SK-N-MC (cell line): ENCODE data around the gene KLHL35.

Experiments
- DNase-seq: peaks from one replicate; pipeline ENCODE4 v3.0.0-alpha.2; 2011; ENCODE audit warnings: low read depth, low spot score
- H3K27ac ChIP-seq: fragments of 200-600 bp; sonication (generic); 2 replicates; pipeline ENCODE4 v1.5.1; 2016; ENCODE audit warnings: mixed run types
- H3K36me3 ChIP-seq: fragments of 200-600 bp; sonication (generic); 2 replicates; pipeline ENCODE4 v1.6.1; 2017; ENCODE audit warnings: antibody characterized with exemption, low read length, mixed read lengths; ENCODE audit not compliant: insufficient read depth
- H3K4me3 ChIP-seq: fragments of 200-600 bp; sonication (generic); 2 replicates; pipeline ENCODE4 v1.5.1; 2016
- H3K9ac ChIP-seq: fragments of 200-600 bp; sonication (generic); 2 replicates; pipeline ENCODE4 v1.8.0; 2017; ENCODE audit warnings: mixed run types, mixed read lengths; ENCODE audit not compliant: insufficient read length
- H3K9me3 ChIP-seq: fragments of 200-600 bp; sonication (generic); 2 replicates; pipeline ENCODE4 v1.6.1; 2017; ENCODE audit warnings: low read depth, mild to moderate bottlenecking, antibody characterized with exemption, low read length, moderate library complexity, mixed read lengths
- EZH2 ChIP-seq: fragments of 200-600 bp; sonication (generic); IDR thresholded peaks from one replicate; pipeline ENCODE4 v1.6.1; 2017; ENCODE audit warnings: antibody characterized with exemption
- FOXP2 ChIP-seq: optimal IDR thresholded peaks from 2 replicates; pipeline ENCODE3; 2011; ENCODE audit warnings: mild to moderate bottlenecking, moderate library complexity; ENCODE audit not compliant: insufficient read depth; ENCODE audit errors: extremely low read length, control extremely low read depth
- POLR2AphosphoS5 ChIP-seq: IDR thresholded peaks from 2 replicates; pipeline ENCODE4 v1.6.1; 2012; ENCODE audit warnings: mild to moderate bottlenecking, low read depth, low read length, borderline replicate concordance

KLHL35 gene

GRCh38 chr11:75430714-75431532 lies 2.1 kb downstream of the KLHL35 start:
- peak overlapping the region; percentile 53 for H3K9ac ChIP-seq
- H3K9me3 ChIP-seq: no peaks in the 10 kb centered on the region
- no peak overlapping the region for H3K27ac ChIP-seq
- DNase-seq: no peak
- no peak for TF ChIP-seq FOXP2
- TF ChIP-seq EZH2: no peak
- TF ChIP-seq POLR2AphosphoS5: no peak
- peak overlapping the region; percentile 79 for H3K4me3 ChIP-seq
- no peaks in the 10 kb centered on the region for H3K36me3 ChIP-seq

GRCh38 chr11:75429902-75430713 lies 2.9 kb downstream of the KLHL35 start:
- Histone ChIP-seq H3K36me3 (no peaks in the 10 kb centered on the region), H3K4me3 (peak overlapping the region; percentile 79), H3K9me3 (no peaks in the 10 kb centered on the region), H3K9ac (peak overlapping the region; percentile 53), H3K27ac (no peak overlapping the region)
- DNase-seq: no peak
- TF ChIP-seq EZH2 (no peak), FOXP2 (no peak), POLR2AphosphoS5 (no peak)

- peak overlapping the region; percentile 73 for H3K4me3 ChIP-seq
- DNase-seq: no peak
- H3K9ac ChIP-seq: no peak overlapping the region
- no peak for TF ChIP-seq POLR2AphosphoS5
- TF ChIP-seq FOXP2: no peak
- no peak for TF ChIP-seq EZH2
- no peaks in the 10 kb centered on the region for H3K36me3 ChIP-seq
- no peak overlapping the region for H3K27ac ChIP-seq
- no peaks in the 10 kb centered on the region for H3K9me3 ChIP-seq
Measured at GRCh38 chr11:75429641-75429901, 3.4 kb downstream of the KLHL35 start.

GRCh38 chr11:75428989-75429640 lies 3.9 kb downstream of the KLHL35 start:
- Histone ChIP-seq H3K36me3 (no peaks in the 10 kb centered on the region), H3K4me3 (peak overlapping the region; percentile 73), H3K9me3 (no peaks in the 10 kb centered on the region), H3K27ac (no peak overlapping the region), H3K9ac (no peak overlapping the region)
- no peak for DNase-seq
- TF ChIP-seq EZH2: no peak
- TF ChIP-seq FOXP2: no peak
- TF ChIP-seq POLR2AphosphoS5: no peak

- no peaks in the 10 kb centered on the region; the same call in 1 of the 2 replicates for H3K36me3 ChIP-seq
- H3K9ac ChIP-seq: peak overlapping the region; percentile 34
- no peak overlapping the region for H3K27ac ChIP-seq
- no peaks in the 10 kb centered on the region for H3K9me3 ChIP-seq
- DNase-seq: peak; percentile 48
- TF ChIP-seq EZH2 (no peak), POLR2AphosphoS5 (peak; percentile 59; the same call in 1 of the 2 replicates)
- peak overlapping the region; percentile 73 for H3K4me3 ChIP-seq
Measured at GRCh38 chr11:75428281-75428724, 4.7 kb downstream of the KLHL35 start.

GRCh38 chr11:75427181-75427580 lies 5.8 kb downstream of the KLHL35 start:
- Histone ChIP-seq H3K9ac (no peak overlapping the region), H3K36me3 (peaks cover 7% of the 10 kb centered on the region; the same call in 1 of the 2 replicates), H3K9me3 (no peaks in the 10 kb centered on the region), H3K27ac (no peak overlapping the region), H3K4me3 (no peak overlapping the region)
- TF ChIP-seq EZH2 (no peak), FOXP2 (no peak), POLR2AphosphoS5 (no peak)
- no peak for DNase-seq

GRCh38 chr11:75426720-75427086 lies 6.3 kb downstream of the KLHL35 start:
- Histone ChIP-seq H3K9me3 (no peaks in the 10 kb centered on the region), H3K27ac (no peak overlapping the region), H3K4me3 (no peak overlapping the region), H3K9ac (no peak overlapping the region), H3K36me3 (peaks cover 7% of the 10 kb centered on the region; the same call in 1 of the 2 replicates)
- no peak for DNase-seq
- no peak for TF ChIP-seq EZH2
- TF ChIP-seq FOXP2: no peak
- TF ChIP-seq POLR2AphosphoS5: no peak

- Histone ChIP-seq H3K27ac (no peak overlapping the region), H3K9ac (no peak overlapping the region), H3K4me3 (no peak overlapping the region), H3K9me3 (no peaks in the 10 kb centered on the region), H3K36me3 (peaks cover 7% of the 10 kb centered on the region; the same call in 1 of the 2 replicates)
- TF ChIP-seq FOXP2: no peak
- no peak for TF ChIP-seq POLR2AphosphoS5
- no peak for DNase-seq
Measured at GRCh38 chr11:75425422-75425821, 7.6 kb downstream of the KLHL35 start.
